ELR (cell line): ENCODE results near the gene FAM53B.

Source experiments
- DNase-seq: peaks from one replicate; pipeline ENCODE4 v3.0.0-alpha.2; 2015; ENCODE audit warnings: low read depth

The FAM53B gene

GRCh38 chr10:124575107-124576035, 168.8 kb downstream of the FAM53B start:
- DNase-seq, result no peak

- no peak for DNase-seq
Observed at GRCh38 chr10:124574456-124575070, 169.6 kb downstream of the FAM53B start.

GRCh38 chr10:124573726-124574455, 170.3 kb downstream of the FAM53B start:
- DNase-seq, result no peak

GRCh38 chr10:124572751-124573150, 171.4 kb downstream of the FAM53B start:
- no peak for DNase-seq

DNA sequence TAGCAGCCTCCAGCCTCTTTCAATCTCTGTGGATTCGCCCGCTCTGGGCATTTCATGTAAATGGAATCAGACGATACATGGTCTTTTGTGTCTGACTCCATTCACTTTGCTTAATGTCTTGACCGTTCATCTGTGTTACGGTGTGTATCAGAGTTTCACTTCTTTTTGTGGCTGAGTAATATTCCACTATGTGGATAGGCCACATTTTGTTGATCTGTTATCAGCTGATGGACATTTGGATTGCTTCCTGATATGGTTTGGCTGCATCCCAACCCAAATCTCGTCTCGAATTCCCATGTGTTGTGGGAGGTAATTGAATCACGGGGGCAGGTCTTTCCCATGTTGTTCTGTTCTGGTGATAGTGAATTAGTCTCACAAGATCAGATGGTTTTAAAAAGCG, 173.5 kb downstream of the FAM53B start:
- no peak for DNase-seq

DNA sequence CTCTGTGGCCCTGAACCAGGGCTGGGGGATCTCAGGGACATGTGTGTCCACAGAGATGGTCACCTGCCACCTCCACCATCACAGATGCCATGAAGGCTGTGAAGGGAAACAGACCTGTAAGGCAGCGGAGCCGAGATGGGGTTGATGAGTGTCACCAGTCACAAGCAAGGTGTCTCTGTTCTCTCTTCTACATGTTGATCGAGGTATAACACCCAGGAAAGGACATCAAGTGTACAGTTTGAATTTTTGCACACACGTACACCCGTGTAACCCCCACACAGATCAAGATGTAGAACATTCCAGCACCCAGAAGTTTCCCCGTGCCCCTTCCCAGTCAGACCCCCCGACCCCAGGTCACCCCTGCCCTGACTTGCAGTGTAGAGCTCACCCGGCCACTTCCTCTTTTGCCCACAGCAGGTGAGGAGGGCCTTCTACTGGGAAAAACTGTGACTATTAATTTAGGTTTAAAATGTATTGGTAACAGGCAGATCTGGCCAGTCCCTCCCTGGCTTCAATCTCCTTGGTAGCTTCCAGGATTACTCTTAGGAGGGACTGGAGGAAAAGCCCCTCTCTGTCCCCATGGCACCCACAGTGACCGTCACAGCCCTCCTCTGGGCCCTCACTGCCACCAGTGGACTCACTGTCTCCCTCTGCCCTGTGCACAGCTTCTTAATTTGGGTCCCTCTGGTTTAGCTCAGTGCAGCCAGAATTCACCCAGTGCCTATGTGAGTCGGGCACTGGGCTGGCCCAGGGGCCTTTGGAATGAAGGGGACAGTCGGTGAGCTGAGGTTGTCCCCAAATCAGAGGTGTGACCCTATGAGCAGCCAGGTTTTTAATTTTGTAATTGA, 174.3 kb downstream of the FAM53B start:
- DNase-seq, result no peak
